K562 (cell line): ENCODE results near the gene PDE3A. TPM values are rescaled to one million over a fixed set of nuclear protein-coding genes. Genes with fewer than 3 reads are reported as not detected.

ENCODE experiments used
- ATAC-seq: fragments of 200-7000 bp; cut with Tn5 transposase; 3 replicates; pipeline ENCODE4 v1.9.1; 2020; ENCODE audit warnings: moderate library complexity
- BruUV-seq: library from RNA; stranded (reverse); fragments of 400-500 nt; replicated peaks from 2 replicates; lab custom pipeline; 2021; lab: Mats Ljungman, UMichigan
- CTCF ChIA-PET: fragments of 300-600 bp; formaldehyde crosslinking; extraction: SDS; loops from one replicate; lab custom pipeline; 2021; ENCODE audit warnings: low intra/inter-chr PET ratio; lab: Yijun Ruan, JAX
- POLR2A ChIA-PET: fragments of 300-600, 350-650 bp; sonication (Branson Sonifier 250); formaldehyde crosslinking; extraction: SDS; loops from one replicate; lab custom pipeline; 2021; ENCODE audit warnings: antibody characterized with exemption, inconsistent platforms; lab: Yijun Ruan, JAX
- DNase-seq, 4 experiments: peaks; one replicate each; pipeline versions ENCODE4 v3.0.0 to v3.0.0-alpha.2; 2011 to 2018; ENCODE audit warnings: low spot score in 3 of 4, mixed read lengths in 3 of 4; ENCODE audit errors: extremely low read depth in 1 of 4
- FAIRE-seq: peaks from 2 replicates; lab custom pipeline; 2011; peaks lifted over from hg19 to GRCh38; lab: Jason Lieb, UNC
- H2AFZ ChIP-seq: 2 replicates; pipeline ENCODE4 v1.6.0; 2011; ENCODE audit warnings: low read depth, low read length, control low read depth, inconsistent platforms
- H3K27ac ChIP-seq: fragments of 200-600 bp; 3 replicates; pipeline ENCODE4 v1.8.0; 2011; ENCODE audit warnings: low read depth, mild to moderate bottlenecking, control low read depth, inconsistent platforms, low read length, moderate library complexity, mixed read lengths; ENCODE audit errors: extremely low read depth
- H3K27me3 ChIP-seq, 2 experiments: fragments of 300-600 bp in 1 of 2; 2 replicates in 1 of 2; 3 replicates in 1 of 2; pipeline versions ENCODE4 v1.6.0 to v1.8.0; 2011; ENCODE audit warnings: inconsistent platforms in 2 of 2, low read length in 2 of 2, mild to moderate bottlenecking in 1 of 2, mixed read lengths in 1 of 2, moderate library complexity in 1 of 2; ENCODE audit not compliant: control insufficient read depth in 2 of 2, insufficient read depth in 2 of 2
- H3K36me3 ChIP-seq: fragments of 300-600 bp; 3 replicates; pipeline ENCODE4 v1.8.0; 2011; ENCODE audit warnings: mild to moderate bottlenecking, low read length, inconsistent platforms; ENCODE audit not compliant: control insufficient read depth, insufficient read depth
- H3K4me1 ChIP-seq, 2 experiments: fragments of 200-600 bp in 1 of 2; replicated peaks in 1 of 2; 2 replicates in 1 of 2; 3 replicates in 1 of 2; pipeline versions ENCODE4 v1.5.1 to v1.8.0; 2011; ENCODE audit warnings: inconsistent platforms in 2 of 2, low read length in 2 of 2, mild to moderate bottlenecking in 1 of 2, mixed read lengths in 1 of 2, moderate library complexity in 1 of 2; ENCODE audit not compliant: control insufficient read depth in 2 of 2, insufficient read depth in 2 of 2
- H3K4me2 ChIP-seq: 2 replicates; pipeline ENCODE4 v1.6.1; 2011; ENCODE audit warnings: low read length, control low read depth, inconsistent platforms, mixed read lengths; ENCODE audit not compliant: insufficient read depth
- H3K4me3 ChIP-seq: fragments of 200-600 bp; sonication (generic), shearing (Covaris generic); 2 replicates; pipeline ENCODE4 v1.5.1; 2016; ENCODE audit warnings: control low read depth, inconsistent platforms
- H3K79me2 ChIP-seq: fragments of 200-600 bp; 3 replicates; pipeline ENCODE4 v1.8.0; 2011; ENCODE audit warnings: low read length, inconsistent platforms; ENCODE audit not compliant: control insufficient read depth, insufficient read depth
- H3K9ac ChIP-seq, 2 experiments: 2 replicates each; pipeline versions ENCODE4 v1.6.0 to v1.6.1; 2011; ENCODE audit warnings: low read depth in 2 of 2, low read length in 2 of 2, control low read depth in 1 of 2, inconsistent platforms in 1 of 2, mild to moderate bottlenecking in 1 of 2, mixed read lengths in 1 of 2; ENCODE audit not compliant: insufficient read depth in 1 of 2
- H3K9me1 ChIP-seq: one replicate; pipeline ENCODE4 v1.6.0; 2011; ENCODE audit warnings: inconsistent platforms, mild to moderate bottlenecking, low read length, moderate library complexity; ENCODE audit not compliant: control insufficient read depth, insufficient read depth
- H3K9me3 ChIP-seq: replicated peaks from 2 replicates; pipeline ENCODE4 v1.5.1; 2011; ENCODE audit warnings: low read depth, low read length, inconsistent platforms; ENCODE audit not compliant: control insufficient read depth, insufficient read depth
- H4K20me1 ChIP-seq: replicated peaks from 2 replicates; pipeline ENCODE4 v1.6.1; 2011; ENCODE audit warnings: low read length, inconsistent platforms, mixed read lengths; ENCODE audit not compliant: control insufficient read depth, insufficient read depth
- CXXC5 ChIP-seq: fragments of 250-450 bp; sonication (Bioruptor Pico); IDR thresholded peaks from 2 replicates; pipeline ENCODE4 v1.8.0; 2022; ENCODE audit warnings: inconsistent platforms, mild to moderate bottlenecking, moderate library complexity
- HNRNPUL1 ChIP-seq: fragments of 200-400 bp; formaldehyde crosslinking; IDR thresholded peaks from 2 replicates; pipeline ENCODE4 v1.6.1; 2017; ENCODE audit warnings: low read length
- PRMT5 ChIP-seq: sonication (generic); formaldehyde crosslinking; IDR thresholded peaks from 2 replicates; pipeline ENCODE4 v1.5.0; 2020; ENCODE audit warnings: missing genetic modification reagents
- SMARCB1 ChIP-seq: IDR thresholded peaks from 2 replicates; pipeline ENCODE4 v1.6.1; 2011; ENCODE audit warnings: improper control_type of control experiment, low read depth; ENCODE audit not compliant: insufficient read length
- WGBS: fragments of 100-300 bp; shearing (Covaris generic); methylation state at CpG from one replicate; pipeline ENCODE4 v1.1.6; 2016; ENCODE audit warnings: low coverage, mixed read lengths; ENCODE audit not compliant: insufficient coverage; ENCODE audit errors: missing lambda C conversion rate; 5-methylcytosine and 5-hydroxymethylcytosine counted together
- in situ Hi-C: fragments of 300-500 bp; cut with MboI; formaldehyde crosslinking; loops from 4 replicates; pipeline ENCODE4 v1.15.0; 2018; ENCODE audit warnings: inconsistent platforms, mixed read lengths
- intact Hi-C: fragments of 100-400 bp; cut with micrococcal nuclease; formaldehyde crosslinking; loops from 2 replicates; pipeline ENCODE4 v1.14.2; 2022
- polyA plus RNA-seq, 8 experiments: library from polyadenylated mRNA; depleted of rRNA in 4 of 8; stranded (reverse) in 5 of 8; unstranded in 3 of 8; fragments of >200 nt; fragmentation: Nextera tagmentation in 2 of 8; fragmentation: Illumina TruSeq in 1 of 8; extraction: Ambion mirVana in 2 of 8; extraction: Trizol in 1 of 8; gene quantifications; 2 replicates each; pipeline versions ENCODE4 v1.2.1 to v1.2.3, GENCODE V29; 2011 to 2014; ENCODE audit warnings: inconsistent platforms in 1 of 8, missing spikeins in 1 of 8
- total RNA-seq, 7 experiments: library from RNA; depleted of rRNA in 6 of 7; stranded (reverse); fragments of >200 nt in 6 of 7; fragmentation: Illumina TruSeq in 2 of 7; extraction: Trizol in 2 of 7; gene quantifications; 2 replicates each; pipeline versions ENCODE4 v1.2.1 to v1.2.3, GENCODE V29; 2011 to 2021; ENCODE audit warnings: low replicate concordance in 1 of 7

The PDE3A gene
- total and polyA plus RNA-seq, 9 of the 15 experiments (the other 6 are each of a cell fraction or from before 2014, with no cell fraction given) = 0.02 TPM; not detected in 8

DNA sequence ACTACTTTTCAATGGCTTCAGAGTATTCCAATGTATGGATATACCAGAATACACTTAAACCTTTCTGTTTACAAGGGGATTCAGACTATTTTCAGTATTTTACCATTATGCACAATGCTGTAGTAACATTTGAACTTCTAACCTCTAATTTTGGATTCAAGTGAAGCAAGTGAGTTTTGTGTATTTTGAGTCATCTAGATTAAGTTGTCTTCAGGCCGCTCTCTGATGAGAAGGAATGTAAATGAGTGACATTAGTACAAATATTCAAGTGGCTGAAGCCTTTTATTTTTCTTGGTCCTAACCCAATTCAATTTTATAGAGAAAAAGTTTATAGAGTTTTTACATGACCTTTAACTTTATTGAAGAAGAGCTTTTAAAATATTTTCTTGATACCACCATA lies 125.6 kb downstream of the PDE3A start:
- FAIRE-seq (no peak), DNase-seq (no peak), ATAC-seq (no peak)
- Histone ChIP-seq H3K4me2 (no peak overlapping the region), H3K27me3 (no peaks in the 10 kb centered on the region), H3K4me1 (no peaks in the 10 kb centered on the region), H3K9me3 (no peaks in the 10 kb centered on the region), H2AFZ (no peak overlapping the region), H3K9ac (no peak overlapping the region), H4K20me1 (no peaks in the 10 kb centered on the region), H3K79me2 (no peaks in the 10 kb centered on the region), H3K4me3 (no peak overlapping the region), H3K36me3 (no peaks in the 10 kb centered on the region), H3K27ac (no peak overlapping the region), H3K9me1 (no peaks in the 10 kb centered on the region)
- intact Hi-C loops = no loop called here
- CTCF ChIA-PET = no interaction called here
- BruUV-seq = no TSS peak
- in situ Hi-C loops = no loop called here
- no peak for TF ChIP-seq SMARCB1
- 0% methylated on average over 1 of the region's 1 CpG for WGBS
- POLR2A ChIA-PET = no interaction called here

DNA sequence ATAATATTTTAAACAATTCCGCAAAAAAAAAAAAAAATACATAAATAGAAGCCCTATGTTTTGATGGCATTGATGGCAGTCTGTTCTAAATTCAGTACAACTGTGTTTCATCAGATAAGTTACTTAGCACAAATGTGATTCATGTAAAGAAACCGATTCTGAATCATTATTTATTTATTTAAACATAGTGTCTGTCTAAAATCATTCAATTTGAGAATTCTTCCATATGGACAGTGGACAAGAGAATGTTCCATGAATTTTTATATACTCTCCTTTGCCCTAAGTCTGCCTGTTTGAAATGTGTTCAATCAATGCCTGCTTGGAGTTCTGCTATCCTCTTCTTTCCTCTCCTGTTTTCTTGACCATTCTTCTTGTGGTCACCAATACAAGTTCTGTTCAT lies 126.5 kb downstream of the PDE3A start:
- TF ChIP-seq PRMT5 (CRISPR knock-in tag) (no peak), CXXC5 (no peak), HNRNPUL1 (no peak)
- TF ChIP-seq, all 486 proteins: peak for 0
- Histone ChIP-seq H3K27ac (no peak overlapping the region), H3K36me3 (no peaks in the 10 kb centered on the region), H3K9me3 (no peaks in the 10 kb centered on the region), H3K4me1 (no peaks in the 10 kb centered on the region), H3K9me1 (no peaks in the 10 kb centered on the region), H3K27me3 (no peaks in the 10 kb centered on the region), H3K4me2 (no peak overlapping the region), H3K79me2 (no peaks in the 10 kb centered on the region), H4K20me1 (no peaks in the 10 kb centered on the region), H3K4me3 (no peak overlapping the region), H2AFZ (no peak overlapping the region), H3K9ac (no peak overlapping the region)
- ATAC-seq (no peak), DNase-seq (no peak), FAIRE-seq (no peak)
- CTCF ChIA-PET = no interaction called here
- no TSS peak for BruUV-seq
- in situ Hi-C loops = no loop called here
- intact Hi-C loops = no loop called here
- 0% methylated on average over 2 of the region's 2 CpGs for WGBS
- POLR2A ChIA-PET = no interaction called here
